Stimulated activated CD4-positive, alpha-beta T cell treated with anti-CD3 and anti-CD28 coated beads, Interleukin-4, amount 100 ng/mL, for 1 hour (primary cell): ENCODE data around the gene SUSD2.
"Not testable (repeated sequence)": the region's sequence is repeated elsewhere in the genome, so short reads cannot be mapped to it uniquely, and the experiment has no call there.

Experiments used
- DNase-seq: peaks from one replicate; pipeline ENCODE4 v3.0.0-alpha.2; 2020

SUSD2 gene

DNA sequence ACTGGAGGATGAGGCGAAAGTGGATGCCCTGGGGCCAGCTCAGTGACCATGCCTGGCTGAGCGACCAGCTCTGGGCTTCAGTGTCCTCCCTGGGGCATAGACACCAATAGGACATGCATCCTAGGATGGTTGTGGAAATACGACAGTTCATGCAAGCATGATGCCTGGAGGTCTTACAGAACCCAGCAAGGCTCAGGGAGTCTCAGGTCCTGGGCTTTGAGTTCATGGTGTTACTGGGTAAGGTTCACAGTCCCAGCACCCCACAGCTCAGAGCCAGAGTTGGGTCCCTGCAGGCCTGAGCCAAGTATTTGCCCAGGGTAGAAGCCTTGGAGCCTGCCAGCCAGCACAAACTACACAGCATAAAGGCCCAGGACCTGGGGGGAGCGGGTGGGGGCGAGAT is 4.2 kb upstream of the SUSD2 start:
- no peak for DNase-seq

DNA sequence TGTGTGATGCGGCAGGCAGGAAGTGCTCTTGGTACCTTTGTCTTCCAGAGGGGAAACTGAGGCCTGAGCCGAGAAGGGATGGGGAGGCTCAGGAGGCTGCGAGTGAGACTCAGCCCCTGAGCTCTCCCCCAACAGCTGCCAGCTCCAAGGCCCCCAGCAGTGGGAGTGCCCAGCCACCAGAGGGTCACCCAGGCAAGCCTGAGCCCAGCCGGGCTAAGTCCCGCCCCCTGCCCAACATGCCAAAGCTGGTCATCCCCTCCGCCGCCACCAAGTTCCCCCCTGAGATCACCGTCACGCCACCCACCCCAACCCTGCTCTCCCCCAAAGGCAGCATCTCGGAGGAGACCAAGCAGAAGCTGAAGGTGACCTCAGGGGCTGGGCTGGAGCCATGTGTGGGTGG is 3.8 kb upstream of the SUSD2 start:
- DNase-seq: no peak

DNA sequence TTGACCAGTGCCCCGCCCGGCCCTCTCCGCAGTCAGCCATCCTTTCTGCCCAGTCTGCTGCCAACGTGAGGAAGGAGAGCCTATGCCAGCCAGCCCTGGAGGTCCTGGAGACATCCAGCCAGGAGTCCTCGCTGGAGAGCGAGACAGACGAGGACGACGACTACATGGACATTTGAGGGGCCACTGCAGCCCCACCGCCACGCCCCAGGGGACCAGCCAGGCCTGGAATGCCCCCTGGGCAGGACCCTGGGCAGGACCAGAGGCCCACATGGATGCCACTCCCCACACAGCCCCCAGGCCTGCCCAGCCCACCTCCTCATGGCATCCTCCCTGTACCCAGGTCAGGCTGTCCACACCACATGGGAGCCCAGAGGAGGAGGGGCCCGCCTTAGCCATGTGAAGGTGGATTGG is 3.3 kb upstream of the SUSD2 start:
- no peak for DNase-seq

DNA sequence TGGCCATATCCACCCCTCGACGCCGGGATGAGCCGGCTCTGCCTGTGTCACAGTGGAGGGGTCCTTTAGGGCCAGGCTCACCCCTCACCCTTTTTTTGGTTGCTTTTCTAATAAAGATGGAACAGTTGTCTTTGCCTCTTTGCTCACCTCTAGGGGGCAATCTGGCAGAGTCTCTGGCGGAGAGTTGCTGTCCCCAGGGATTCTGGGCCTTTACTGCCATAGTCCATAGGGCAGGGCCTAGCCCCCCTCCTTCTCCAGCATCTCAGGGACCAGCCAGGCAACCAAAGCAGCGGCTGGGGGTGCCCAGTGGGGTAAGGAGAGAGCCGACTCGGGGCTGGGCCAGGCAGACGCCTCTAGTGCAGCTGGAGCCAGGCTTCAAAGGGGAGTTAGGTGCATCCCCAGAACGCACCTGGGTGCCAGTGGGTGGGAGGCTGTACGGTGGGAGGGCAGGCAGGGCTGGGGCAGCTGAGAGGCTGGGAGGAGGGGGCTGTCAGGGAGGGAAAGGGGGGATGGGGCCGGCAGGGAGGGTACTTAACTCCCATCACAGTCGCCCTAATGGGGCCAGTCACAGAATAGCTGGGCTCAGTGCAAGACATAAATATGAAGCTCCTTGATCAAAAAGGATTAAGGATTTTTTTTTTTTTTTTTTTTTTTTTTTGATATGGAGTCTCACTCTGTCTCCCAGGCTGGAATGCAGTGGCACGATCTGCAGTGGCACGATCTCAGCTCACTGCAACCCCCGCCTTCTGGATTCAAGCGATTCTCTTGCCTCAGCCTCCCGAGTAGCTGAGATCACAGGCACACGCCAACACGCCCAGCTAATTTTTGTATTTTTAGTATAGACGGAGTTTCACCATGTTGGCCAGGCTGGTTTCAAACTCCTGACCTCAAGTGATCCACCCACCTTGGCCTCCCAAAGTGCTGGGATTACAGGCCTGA is 2.5 kb upstream of the SUSD2 start:
- no peak for DNase-seq

DNA sequence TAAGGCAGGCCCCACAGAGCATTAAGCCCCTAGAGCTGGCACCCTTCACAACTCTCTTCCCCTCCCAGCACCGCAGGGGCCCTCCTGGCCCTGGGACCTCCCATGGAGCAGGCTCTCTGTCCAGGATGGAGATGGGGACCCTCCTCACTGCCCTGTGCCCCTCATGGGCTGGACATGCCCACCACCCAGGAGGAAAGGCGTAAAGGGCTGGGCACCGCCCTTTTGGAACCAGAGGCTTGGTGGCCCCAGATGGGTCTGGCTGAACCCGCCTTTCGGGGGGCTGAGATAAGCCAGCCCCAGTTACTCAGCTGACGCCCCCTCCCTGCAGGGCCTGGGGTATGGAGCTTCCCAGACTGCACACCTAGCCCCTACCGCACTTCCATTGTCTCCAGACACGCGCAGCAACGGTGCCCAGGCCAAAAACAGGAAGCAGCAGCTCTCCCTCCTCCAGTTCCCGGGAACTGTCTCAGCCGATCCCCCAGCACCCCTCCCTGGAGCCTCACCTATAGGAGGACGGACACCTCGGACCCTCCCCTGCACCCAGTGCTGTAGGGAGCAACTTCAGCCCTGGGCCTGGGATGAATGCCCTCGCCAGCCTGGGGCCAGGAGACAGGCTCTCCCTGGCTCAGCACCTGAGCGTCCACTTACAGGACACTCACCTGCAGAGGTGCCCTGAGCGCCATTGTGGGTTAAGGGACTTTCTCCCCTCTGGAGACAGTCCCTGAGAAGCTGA is 1.6 kb upstream of the SUSD2 start:
- DNase-seq: no peak

DNA sequence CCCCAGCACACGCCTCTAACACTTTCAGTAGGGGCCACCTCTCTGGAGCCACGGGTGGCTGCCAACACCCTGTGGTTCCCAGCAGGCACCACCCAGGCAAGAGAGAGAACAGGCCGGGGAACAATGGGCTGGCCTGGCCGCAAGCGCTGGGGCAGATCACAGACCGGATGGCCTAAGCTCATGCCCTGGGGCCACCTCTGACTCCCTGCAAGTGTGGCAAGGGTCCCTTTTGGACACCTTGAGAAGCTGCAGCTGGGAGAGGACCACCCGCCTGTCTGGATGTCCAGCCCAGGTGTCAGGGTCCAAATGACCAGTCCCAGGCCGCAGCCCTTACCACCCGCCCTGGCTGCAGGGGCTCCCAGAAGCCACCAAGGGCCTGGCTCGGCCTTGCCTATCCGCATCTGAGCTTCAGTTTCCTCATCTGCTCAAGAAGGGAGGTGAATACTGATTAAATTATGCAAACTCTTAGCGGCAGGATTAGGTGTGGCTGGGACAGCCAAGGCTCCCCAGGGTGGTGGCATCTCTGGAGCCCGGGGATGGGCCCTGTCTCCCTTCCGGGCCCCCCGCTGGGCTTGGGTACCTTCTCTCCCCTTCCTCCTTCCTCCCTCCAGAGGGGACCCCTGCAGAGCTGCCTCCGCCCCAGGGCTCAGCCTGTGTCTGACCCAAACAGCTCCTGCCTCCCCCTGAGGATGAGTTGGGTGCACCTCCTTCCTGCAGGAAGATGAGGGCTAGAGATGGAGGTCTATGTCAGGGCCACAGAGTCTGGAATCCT is 785 bp upstream of the SUSD2 start:
- DNase-seq: no peak

DNA sequence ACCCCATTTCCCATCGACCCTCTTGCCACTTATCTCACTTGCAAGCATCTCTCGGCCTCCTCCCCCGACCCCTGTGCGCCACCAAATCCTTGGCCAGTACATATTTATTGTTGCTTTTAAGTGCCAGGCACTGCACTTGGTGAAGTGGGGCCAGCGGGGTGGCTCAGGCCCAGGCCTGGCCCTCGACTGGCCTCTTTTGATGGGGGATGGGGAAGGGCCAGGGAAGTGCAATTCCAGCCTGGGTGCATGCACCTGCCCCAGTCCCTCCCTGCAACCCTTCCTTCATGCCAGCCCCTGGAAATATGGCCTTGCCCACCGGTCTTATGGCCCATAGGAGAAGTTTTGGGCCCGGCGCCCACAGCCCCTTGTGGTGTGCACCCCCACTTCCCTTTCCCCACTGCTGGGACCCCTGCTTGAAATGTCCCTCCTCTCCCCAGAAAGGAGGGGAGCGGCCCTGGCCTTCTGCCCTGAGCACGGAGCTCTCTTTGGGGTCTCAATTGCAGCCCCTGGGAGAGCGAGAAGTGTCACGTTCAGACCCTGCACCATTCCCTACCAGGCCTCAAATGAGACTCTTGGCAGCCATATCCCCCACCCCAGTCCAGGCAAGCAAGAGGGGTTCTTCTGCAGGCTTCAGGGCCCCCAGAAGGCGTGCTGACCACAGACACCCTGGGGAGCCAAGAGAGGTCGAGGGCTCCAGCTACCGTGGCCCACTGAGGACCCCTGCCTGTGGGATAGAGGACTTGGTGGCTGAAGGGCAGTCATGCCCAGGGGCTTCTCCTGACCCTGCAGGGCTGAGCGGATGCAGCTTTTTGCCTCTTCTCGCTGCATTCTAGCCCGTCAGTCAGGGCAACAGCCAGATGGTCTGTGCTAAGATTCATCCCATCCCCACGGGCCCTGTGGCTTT is 961 bp downstream of the SUSD2 start:
- no peak for DNase-seq

DNA sequence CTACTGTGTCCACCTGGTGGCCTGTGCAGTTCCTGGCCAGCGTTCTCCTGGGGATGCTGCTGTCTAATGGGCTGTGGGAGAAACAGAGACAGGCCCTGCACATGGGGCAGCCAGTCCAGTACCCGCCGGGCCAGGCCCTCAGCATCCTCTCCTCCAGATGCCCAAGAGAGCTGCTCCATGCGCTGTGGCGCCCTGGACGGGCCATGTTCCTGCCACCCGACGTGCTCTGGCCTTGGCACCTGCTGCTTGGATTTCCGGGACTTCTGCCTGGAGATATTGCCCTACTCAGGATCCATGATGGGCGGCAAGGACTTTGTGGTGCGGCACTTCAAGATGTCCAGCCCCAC is 1.6 kb downstream of the SUSD2 start:
- not testable (repeated sequence) for DNase-seq

DNA sequence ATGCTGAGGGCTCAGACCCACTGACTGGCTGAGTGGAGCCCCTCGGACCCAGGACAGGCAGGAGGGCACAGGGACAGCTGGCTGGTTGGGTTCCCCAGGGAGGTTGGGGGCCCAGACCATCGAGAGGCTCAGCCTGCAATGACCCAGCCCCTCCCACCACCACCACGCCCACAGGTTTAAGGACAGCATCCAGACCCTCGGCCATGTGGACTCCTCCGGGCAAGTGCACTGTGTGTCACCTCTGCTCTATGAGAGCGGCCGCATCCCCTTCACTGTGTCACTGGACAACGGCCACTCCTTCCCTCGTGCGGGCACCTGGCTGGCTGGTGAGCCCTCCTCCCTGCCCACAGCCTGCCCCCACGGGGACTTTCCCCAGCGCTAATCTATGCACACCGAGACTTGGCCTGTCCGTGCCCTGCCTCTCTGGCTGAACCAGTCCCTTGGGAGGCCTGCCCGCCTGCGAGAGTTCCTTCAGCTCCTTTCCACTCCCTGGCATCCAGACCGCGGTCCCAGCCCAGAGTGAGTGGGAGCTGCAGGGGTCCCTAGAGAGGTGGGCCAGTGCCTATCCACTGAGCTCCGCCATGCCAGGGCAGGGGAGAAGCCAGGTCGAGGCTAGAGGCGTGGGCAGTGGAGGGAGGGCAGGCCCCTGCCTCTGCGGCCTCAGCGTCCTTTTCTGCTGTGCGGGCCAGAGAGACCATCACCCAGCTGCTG is 2.2 kb downstream of the SUSD2 start:
- DNase-seq: no peak

DNA sequence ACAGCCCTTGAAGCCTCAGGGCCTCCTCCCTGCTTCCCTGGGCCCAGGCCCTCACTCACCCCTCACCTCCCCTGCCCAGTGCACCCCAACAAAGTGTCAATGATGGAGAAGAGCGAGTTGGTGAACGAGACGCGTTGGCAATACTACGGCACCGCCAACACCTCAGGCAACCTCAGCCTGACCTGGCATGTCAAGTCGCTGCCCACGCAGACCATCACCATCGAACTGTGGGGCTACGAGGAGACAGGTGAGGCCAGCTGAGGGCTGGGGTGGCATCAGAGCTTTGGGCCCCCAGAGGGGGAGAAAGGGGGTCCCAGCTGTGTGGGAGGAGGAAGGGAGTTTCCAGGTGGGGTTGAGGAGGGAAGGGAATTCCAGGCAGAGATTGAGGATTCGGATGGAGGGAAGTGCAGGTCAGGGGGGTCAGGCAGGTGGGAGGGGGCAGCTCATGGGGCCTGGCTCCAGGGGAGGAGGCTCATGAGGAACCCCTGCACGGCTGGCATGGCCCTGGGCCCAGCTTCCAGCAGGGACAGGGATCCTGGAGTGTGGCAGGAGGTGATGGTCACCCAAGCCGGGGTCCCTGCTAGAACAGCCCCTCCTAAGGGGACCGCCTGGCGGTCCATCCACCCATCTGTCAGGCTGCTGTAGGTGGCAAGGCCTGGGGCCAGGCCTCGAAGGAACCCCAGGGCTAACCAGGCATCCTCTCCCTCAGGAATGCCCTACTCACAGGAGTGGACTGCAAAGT is 2.9 kb downstream of the SUSD2 start:
- DNase-seq: no peak

DNA sequence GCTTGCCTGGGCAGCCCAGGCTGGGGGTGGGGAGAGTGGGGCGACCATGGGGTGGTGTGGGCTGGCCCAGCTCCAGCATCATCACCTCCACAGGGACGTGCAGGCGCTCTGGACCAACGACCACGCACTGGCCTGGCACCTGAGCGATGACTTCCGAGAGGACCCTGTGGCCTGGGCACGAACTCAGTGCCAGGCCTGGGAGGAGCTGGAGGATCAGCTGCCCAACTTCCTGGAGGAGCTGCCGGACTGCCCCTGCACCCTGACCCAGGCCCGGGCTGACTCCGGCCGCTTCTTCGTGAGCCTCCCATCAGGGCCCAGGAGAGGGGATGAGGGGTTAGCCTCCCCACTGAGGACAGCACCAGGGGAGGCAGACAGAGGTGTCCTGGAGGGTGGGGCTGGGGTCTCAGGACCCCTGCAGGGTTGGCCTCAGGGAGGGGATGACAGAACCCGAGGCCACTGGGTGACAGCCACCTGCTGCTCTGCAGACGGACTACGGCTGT is 3.8 kb downstream of the SUSD2 start:
- no peak for DNase-seq

DNA sequence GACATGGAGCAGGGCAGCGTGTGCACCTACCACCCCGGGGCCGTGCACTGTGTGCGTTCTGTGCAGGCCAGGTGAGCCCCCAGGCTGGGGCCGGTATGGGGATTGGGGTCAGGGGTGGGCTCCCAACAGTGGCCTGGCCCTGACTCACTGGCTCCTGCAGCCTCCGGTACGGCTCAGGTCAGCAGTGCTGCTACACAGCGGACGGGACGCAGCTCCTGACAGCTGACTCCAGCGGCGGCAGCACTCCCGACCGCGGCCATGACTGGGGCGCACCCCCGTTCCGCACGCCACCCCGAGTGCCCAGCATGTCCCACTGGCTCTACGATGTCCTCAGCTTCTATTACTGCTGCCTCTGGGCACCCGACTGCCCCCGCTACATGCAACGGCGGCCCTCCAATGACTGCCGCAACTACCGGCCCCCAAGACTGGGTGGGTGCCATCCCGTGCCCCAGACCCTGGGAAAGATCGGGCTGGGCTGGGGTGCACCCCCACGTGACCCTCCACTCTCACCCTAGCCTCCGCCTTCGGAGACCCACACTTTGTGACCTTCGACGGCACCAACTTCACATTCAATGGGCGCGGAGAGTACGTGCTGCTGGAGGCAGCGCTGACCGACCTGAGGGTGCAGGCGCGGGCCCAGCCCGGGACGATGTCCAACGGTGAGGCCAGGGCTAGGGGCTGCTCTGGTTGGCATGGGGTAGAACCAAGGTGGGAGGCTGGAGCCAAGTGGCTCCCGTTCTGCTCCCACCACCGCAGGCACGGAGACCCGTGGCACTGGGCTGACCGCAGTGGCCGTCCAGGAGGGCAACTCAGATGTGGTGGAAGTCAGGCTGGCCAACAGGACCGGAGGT is 4.4 kb downstream of the SUSD2 start:
- no peak for DNase-seq

DNA sequence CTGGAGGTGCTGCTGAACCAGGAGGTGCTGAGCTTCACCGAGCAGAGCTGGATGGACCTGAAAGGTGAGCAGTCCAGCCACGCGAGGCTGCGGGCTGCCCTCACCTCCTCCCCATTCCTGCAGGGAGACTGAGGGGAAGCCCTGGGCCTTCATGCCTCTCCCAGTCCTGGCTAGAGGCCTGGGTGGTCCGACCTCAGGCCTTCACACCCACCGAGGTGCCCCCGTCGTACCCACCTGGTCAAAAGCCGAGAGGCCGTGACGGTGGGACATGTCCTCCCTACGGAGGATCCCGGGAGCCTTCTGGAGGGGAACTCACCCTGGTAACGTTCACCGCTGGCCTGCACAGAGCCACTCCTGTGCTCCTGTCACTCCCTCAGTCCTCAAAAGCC is 5.1 kb downstream of the SUSD2 start:
- no peak for DNase-seq

DNA sequence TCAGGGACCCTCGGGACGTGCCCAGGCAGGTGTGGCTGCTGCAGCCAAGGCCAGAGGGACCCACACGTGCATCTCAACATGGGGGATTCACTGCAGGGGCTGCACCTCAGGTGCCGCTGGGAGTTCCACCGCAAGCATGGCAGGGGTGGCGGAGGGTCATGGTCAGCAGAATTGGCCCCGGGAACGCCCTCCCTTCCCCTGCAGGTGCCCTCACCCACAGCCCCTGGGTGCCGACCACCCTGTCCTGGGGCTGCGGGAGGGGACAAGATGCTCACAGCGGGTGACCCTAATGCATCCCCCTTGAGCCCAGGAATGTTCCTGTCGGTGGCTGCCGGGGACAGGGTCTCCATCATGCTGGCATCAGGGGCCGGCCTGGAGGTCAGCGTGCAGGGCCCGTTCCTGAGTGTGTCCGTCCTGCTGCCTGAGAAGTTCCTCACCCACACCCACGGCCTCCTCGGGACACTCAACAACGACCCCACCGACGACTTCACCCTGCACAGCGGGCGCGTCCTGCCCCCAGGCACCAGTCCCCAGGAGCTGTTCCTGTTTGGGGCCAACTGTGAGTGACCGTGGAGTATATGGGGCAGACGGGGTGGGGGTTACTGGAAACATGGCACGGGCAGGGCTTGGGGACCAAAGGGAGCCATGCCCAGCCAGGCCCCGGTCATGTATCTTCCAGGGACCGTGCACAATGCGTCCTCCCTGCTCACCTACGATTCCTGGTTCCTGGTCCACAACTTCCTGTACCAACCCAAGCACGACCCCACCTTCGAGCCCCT is 5.8 kb downstream of the SUSD2 start:
- no peak for DNase-seq

DNA sequence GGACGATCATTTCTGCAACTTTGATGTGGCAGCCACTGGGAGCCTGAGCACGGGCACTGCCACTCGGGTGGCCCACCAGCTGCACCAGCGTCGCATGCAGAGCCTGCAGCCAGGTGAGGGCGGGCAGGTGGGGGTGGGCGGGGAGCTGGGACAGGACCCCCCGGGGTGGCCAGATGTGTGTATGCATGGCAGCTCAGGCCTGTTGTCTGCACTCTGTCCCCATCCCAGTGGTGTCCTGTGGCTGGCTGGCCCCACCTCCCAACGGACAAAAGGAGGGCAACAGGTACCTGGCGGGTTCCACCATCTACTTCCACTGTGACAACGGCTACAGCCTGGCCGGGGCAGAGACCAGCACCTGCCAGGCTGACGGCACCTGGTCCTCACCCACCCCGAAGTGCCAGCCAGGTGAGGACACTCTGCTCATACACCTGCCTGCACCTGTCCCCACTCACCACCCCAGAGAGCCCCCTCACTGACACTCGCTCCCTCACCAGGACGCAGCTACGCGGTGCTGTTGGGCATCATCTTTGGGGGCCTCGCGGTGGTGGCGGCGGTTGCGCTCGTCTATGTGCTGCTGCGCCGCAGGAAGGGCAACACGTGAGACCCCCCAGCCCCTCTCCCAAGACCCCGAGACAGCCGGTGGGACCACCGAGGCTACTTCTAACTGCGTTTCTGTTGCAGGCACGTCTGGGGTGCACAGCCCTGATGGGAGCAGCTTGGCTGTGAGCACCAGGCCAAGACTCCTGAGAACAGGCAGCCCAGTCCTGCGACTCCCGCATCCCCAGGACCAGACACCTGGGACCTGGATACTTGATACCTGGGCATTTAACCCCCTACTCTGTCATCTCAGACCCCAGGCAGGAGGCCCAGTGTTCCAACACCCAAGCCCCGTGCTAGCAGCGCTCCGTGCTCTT is 6.7 kb downstream of the SUSD2 start:
- no peak for DNase-seq

DNA sequence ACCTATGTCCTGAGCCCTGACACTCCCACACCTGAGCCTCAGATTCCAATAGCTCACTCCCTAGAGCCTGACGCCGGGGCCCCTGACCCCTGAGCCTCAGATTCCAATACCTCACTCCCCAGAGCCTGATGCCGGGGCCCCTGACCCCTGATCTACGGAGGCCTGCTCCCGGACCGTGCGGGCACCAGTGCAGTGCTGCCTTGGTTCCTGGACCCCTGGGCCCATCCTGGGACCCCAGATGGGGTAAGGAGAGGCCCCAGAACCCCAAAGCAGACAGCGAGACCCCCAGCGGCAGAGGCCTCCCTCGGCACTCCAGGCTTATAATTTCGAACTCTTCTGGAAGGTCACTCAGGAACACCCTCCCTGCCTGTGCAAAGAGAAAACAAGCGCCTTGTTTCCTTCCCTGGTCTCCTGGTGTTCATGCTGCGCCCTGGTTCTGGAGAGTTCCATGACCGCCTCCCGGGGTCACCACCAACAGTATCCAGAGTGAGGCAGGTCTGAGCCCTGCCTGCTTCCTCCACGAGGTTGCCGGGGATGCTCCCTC is 7.5 kb downstream of the SUSD2 start:
- DNase-seq: no peak
